GM15510 (cell line): Measurements from ENCODE around the gene JPH3.

Source experiments
- POLR2A ChIP-seq: IDR thresholded peaks from 3 replicates; pipeline ENCODE4 v1.6.1; 2011; ENCODE audit warnings: borderline replicate concordance; ENCODE audit not compliant: insufficient read length; ENCODE audit errors: extremely low read depth

JPH3 gene

DNA sequence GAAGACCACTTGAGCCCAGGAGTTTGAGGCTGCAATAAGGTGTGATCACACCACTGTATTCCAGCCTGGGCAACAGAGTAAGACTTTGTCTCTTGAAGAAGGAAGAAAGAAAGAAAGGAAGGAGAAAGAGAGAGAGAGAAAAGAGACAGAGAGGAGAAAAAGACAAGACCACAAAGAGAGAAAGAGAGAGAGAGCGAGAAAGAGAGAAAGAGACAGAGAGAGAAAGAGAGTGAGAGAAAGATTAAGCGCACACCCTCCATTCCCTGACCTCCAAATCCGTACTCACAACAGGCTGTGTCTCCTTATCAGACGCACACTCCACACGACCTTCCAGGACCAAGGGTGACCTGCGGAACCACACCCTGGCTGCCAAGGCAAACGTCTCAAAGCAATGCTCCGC lies 143.9 kb downstream of the JPH3 start:
- no peak for TF ChIP-seq POLR2A
